DOHH2 (cell line): ENCODE measurements around the gene XK.

ENCODE experiments used
- H3F3A ChIP-seq: fragments of 200-600 bp; sonication (generic), shearing (Covaris generic); 2 replicates; pipeline ENCODE4 v1.6.0; 2016; ENCODE audit warnings: antibody characterized with exemption, mild to moderate bottlenecking; ENCODE audit not compliant: control insufficient read depth, insufficient read depth
- H3K27ac ChIP-seq: fragments of 200-600 bp; sonication (generic); 2 replicates; pipeline ENCODE4 v1.5.1; 2014; ENCODE audit warnings: low read depth, mild to moderate bottlenecking, low read length, moderate library complexity
- H3K27me3 ChIP-seq: fragments of 200-600 bp; sonication (generic); 2 replicates; pipeline ENCODE4 v1.6.1; 2014; ENCODE audit warnings: mild to moderate bottlenecking, low read length, mixed read lengths; ENCODE audit not compliant: control insufficient read depth
- H3K36me3 ChIP-seq: fragments of 200-600 bp; sonication (generic); 2 replicates; pipeline ENCODE4 v1.6.1; 2014; ENCODE audit warnings: mild to moderate bottlenecking, low read length, moderate library complexity, mixed read lengths; ENCODE audit not compliant: control insufficient read depth
- H3K4me1 ChIP-seq: fragments of 200-600 bp; sonication (generic); 2 replicates; pipeline ENCODE4 v1.6.1; 2014; ENCODE audit warnings: mild to moderate bottlenecking, low read length, mixed read lengths; ENCODE audit not compliant: control insufficient read depth
- H3K4me2 ChIP-seq: fragments of 200-600 bp; sonication (generic); 2 replicates; pipeline ENCODE4 v1.6.0; 2014; ENCODE audit warnings: mild to moderate bottlenecking, low read length, moderate library complexity
- H3K4me3 ChIP-seq: fragments of 200-600 bp; sonication (generic); 2 replicates; pipeline ENCODE4 v1.5.1; 2014; ENCODE audit warnings: mild to moderate bottlenecking, low read length, mixed read lengths
- H3K79me2 ChIP-seq: fragments of 200-600 bp; sonication (generic); 2 replicates; pipeline ENCODE4 v1.6.1; 2014; ENCODE audit warnings: mild to moderate bottlenecking, low read length, mixed read lengths; ENCODE audit not compliant: control insufficient read depth
- H3K9me2 ChIP-seq: fragments of 200-600 bp; sonication (generic); replicated peaks from 2 replicates; pipeline ENCODE4 v1.6.1; 2014; ENCODE audit warnings: mild to moderate bottlenecking, low read length, mixed read lengths; ENCODE audit not compliant: control insufficient read depth
- H3K9me3 ChIP-seq: fragments of 200-600 bp; sonication (generic); 2 replicates; pipeline ENCODE4 v1.6.1; 2014; ENCODE audit warnings: antibody characterized with exemption, low read length, mixed read lengths; ENCODE audit not compliant: control insufficient read depth, insufficient read depth
- H4K20me1 ChIP-seq: fragments of 200-600 bp; sonication (generic); 2 replicates; pipeline ENCODE4 v1.6.0; 2014; ENCODE audit warnings: low read depth, mild to moderate bottlenecking, antibody characterized with exemption, low read length, moderate library complexity; ENCODE audit not compliant: control insufficient read depth, insufficient read depth
- EZH2phosphoT487 ChIP-seq: fragments of 200-600 bp; sonication (generic); IDR thresholded peaks from 2 replicates; pipeline ENCODE4 v1.6.1; 2017; ENCODE audit warnings: borderline replicate concordance, mild to moderate bottlenecking, antibody characterized with exemption, low read length, moderate library complexity, mixed read lengths
- TF ChIP-seq, protein P1 (sequence below): fragments of 200-600 bp; sonication (generic); IDR thresholded peaks from one replicate; pipeline ENCODE4 v1.5.1; 2014; ENCODE audit warnings: antibody characterized with exemption, mild to moderate bottlenecking, low read depth, low read length; ENCODE audit not compliant: poor library complexity, severe bottlenecking

XK gene

GRCh38 chrX:37686369-37686995 lies 891 bp downstream of the XK start:
- Histone ChIP-seq H3K4me2 (peak overlapping the region; percentile 43), H3K27ac (no peak overlapping the region)

DNA sequence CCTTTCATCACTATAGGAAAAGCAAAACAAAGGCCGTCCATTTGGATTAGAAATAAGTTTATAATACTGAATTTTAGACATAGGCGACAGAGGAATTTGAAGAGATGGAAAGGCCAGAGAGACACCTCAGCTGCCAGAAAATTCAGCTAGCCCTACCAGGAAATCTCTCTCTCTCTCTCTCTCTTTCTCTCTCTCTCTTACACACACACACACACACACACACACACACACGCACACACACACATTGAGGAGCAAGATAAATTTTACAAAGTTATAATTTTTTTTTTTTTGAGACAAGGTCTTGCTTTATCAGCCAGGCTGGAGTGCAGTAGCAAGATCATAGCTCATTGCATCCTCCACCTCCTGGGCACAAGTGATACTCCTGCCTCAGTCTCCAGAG lies 1.4 kb downstream of the XK start:
- Histone ChIP-seq H3K4me2 (no peak overlapping the region), H3K27ac (no peak overlapping the region), H3K4me1 (no peaks in the 10 kb centered on the region), H3K9me3 (no peaks in the 10 kb centered on the region), H3F3A (no peaks in the 10 kb centered on the region), H4K20me1 (no peaks in the 10 kb centered on the region), H3K9me2 (no peaks in the 10 kb centered on the region), H3K27me3 (peaks cover 8% of the 10 kb centered on the region; the same call in 1 of the 2 replicates), H3K36me3 (no peaks in the 10 kb centered on the region), H3K4me3 (no peak overlapping the region), H3K79me2 (no peaks in the 10 kb centered on the region)
- no peak for TF ChIP-seq EZH2phosphoT487
- TF ChIP-seq, protein P1, sequence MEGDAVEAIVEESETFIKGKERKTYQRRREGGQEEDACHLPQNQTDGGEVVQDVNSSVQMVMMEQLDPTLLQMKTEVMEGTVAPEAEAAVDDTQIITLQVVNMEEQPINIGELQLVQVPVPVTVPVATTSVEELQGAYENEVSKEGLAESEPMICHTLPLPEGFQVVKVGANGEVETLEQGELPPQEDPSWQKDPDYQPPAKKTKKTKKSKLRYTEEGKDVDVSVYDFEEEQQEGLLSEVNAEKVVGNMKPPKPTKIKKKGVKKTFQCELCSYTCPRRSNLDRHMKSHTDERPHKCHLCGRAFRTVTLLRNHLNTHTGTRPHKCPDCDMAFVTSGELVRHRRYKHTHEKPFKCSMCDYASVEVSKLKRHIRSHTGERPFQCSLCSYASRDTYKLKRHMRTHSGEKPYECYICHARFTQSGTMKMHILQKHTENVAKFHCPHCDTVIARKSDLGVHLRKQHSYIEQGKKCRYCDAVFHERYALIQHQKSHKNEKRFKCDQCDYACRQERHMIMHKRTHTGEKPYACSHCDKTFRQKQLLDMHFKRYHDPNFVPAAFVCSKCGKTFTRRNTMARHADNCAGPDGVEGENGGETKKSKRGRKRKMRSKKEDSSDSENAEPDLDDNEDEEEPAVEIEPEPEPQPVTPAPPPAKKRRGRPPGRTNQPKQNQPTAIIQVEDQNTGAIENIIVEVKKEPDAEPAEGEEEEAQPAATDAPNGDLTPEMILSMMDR = no peak

More at GRCh38 chrX:37686369-37686995, 891 bp downstream of the XK start:
- Histone ChIP-seq H3F3A (no peaks in the 10 kb centered on the region), H3K9me2 (no peaks in the 10 kb centered on the region), H3K4me1 (no peaks in the 10 kb centered on the region), H3K4me3 (peak overlapping the region; percentile 49; the same call in 1 of the 2 replicates), H3K27me3 (peaks cover 8% of the 10 kb centered on the region; the same call in 1 of the 2 replicates), H4K20me1 (no peaks in the 10 kb centered on the region), H3K36me3 (no peaks in the 10 kb centered on the region), H3K9me3 (no peaks in the 10 kb centered on the region), H3K79me2 (no peaks in the 10 kb centered on the region)
- TF ChIP-seq, protein P1 = no peak
- TF ChIP-seq EZH2phosphoT487 = no peak

DNA sequence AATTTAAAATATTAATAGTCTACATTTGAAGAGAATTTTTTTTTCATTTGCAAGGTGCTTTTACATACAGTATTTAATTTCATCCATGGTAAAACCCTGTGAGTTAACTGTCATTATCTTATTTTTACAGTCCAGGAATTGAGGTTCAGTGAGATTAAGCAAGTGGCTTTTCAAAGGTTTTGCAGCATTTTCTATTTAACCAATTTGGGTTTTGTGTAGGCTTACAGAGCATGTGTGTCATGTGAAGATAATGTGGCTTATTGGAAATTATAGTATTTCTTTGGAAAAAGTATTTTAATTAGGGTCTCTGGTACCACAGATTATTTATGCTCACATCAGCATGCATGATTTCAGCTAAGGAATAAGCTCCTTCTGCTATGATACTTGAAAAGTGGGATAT lies 4.5 kb downstream of the XK start:
- H3F3A ChIP-seq = no peaks in the 10 kb centered on the region

More for the DNA sequence above, 4.5 kb downstream of the XK start:
- no peaks in the 10 kb centered on the region for H3K79me2 ChIP-seq
- H3K27me3 ChIP-seq = peaks cover 7% of the 10 kb centered on the region; the same call in 1 of the 2 replicates
- H3K4me1 ChIP-seq = no peaks in the 10 kb centered on the region
- H4K20me1 ChIP-seq = no peaks in the 10 kb centered on the region
- no peak overlapping the region for H3K4me2 ChIP-seq
- no peaks in the 10 kb centered on the region for H3K9me3 ChIP-seq
- no peak overlapping the region for H3K27ac ChIP-seq
- no peak overlapping the region for H3K4me3 ChIP-seq
- TF ChIP-seq EZH2phosphoT487 = no peak
- TF ChIP-seq, protein P1 = no peak
- H3K36me3 ChIP-seq = no peaks in the 10 kb centered on the region
- no peaks in the 10 kb centered on the region for H3K9me2 ChIP-seq
